Gastrocnemius medialis (tissue), 4 donors: ENCODE results near the gene DDX19B.

Source experiments
- POLR2A ChIP-seq, 2 donors: fragments of 450-650 bp; IDR thresholded peaks; one replicate each; pipeline ENCODE4 v1.6.1; 2017; ENCODE audit warnings: antibody characterized with exemption in 2 of 2, mild to moderate bottlenecking in 2 of 2, moderate library complexity in 2 of 2
- TF ChIP-seq, protein P1 (sequence below), 5 experiments: fragments of 450-650 bp in 3 of 5; fragments of 200-600 bp in 2 of 5; sonication (generic) in 2 of 5; IDR thresholded peaks in 4 of 5; conservative IDR thresholded peaks in 1 of 5; 1 replicate in 4 of 5; 2 replicates in 1 of 5; pipeline ENCODE4 v1.5.1; 2016 to 2019; ENCODE audit warnings: antibody characterized with exemption in 5 of 5, mild to moderate bottlenecking in 3 of 5, moderate library complexity in 3 of 5

DNA sequence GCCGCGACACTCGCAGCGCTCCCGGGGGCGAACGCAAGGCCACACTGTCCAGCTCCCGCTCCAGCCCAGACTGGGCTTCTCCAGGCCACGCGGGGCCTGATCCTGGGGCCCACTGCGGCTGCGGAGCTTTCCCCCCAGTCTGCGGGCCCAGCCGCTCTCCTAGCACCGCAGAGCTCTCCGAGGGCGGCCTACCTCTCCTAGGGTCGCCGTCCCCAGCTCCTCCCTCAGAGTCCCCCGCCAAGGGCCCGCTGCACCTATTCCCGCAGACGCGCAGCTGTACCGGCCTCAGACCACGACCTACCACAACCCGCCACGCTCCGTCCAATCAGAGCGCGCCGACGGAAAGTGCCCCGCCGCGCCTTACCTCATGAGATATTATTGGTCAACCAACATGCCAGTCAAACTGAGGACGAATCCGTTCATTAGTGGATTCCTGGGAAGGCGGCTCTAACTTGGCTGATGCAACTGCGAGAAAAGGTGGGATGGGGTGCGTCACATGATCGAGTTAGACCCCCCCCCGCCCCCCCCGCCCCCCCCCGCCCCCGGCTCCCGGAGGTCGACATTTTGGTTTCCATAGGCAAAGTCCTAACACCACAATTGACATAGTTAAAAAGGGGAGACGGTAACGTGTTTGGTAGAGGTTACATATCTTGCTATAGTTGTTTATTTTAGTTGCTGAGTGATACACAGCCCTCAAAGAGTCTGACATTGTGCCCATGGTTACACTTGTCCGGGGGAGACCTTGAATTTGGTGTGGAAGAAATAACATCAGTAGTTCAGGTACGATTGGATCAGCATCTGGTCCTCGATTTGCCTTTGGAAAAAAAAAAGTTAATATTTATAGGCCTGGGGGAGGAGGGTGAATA, 9.5 kb upstream of the DDX19B start, which contains the start of gene AARS1:
- TF ChIP-seq, protein P1, sequence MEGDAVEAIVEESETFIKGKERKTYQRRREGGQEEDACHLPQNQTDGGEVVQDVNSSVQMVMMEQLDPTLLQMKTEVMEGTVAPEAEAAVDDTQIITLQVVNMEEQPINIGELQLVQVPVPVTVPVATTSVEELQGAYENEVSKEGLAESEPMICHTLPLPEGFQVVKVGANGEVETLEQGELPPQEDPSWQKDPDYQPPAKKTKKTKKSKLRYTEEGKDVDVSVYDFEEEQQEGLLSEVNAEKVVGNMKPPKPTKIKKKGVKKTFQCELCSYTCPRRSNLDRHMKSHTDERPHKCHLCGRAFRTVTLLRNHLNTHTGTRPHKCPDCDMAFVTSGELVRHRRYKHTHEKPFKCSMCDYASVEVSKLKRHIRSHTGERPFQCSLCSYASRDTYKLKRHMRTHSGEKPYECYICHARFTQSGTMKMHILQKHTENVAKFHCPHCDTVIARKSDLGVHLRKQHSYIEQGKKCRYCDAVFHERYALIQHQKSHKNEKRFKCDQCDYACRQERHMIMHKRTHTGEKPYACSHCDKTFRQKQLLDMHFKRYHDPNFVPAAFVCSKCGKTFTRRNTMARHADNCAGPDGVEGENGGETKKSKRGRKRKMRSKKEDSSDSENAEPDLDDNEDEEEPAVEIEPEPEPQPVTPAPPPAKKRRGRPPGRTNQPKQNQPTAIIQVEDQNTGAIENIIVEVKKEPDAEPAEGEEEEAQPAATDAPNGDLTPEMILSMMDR (IDR thresholded peaks at IDR 0.05 in 4 of 5, conservative IDR thresholded peaks at IDR 0.05 in 1 of 5), result peak in 1 of 5 experiments; percentile 8
- peak; percentile 92 to 93 for TF ChIP-seq POLR2A (IDR thresholded peaks at IDR 0.05)
